Subcutaneous adipose tissue (tissue), 4 donors: ENCODE data around the gene CMTM7. TPM values are rescaled to one million over a fixed set of nuclear protein-coding genes. Genes with fewer than 3 reads are reported as not detected.

ENCODE experiments used
- CTCF ChIP-seq: fragments of 450-650 bp; IDR thresholded peaks from one replicate; pipeline ENCODE4 v1.5.1; 2016; ENCODE audit warnings: low read depth, mild to moderate bottlenecking, control low read depth, antibody characterized with exemption, moderate library complexity
- total RNA-seq, 4 donors: library from RNA; depleted of rRNA; stranded (reverse); fragments of >200 nt; gene quantifications; one replicate each; pipeline ENCODE4 v1.1.0, GENCODE V29; 2016

CMTM7 gene
- total RNA-seq, 4 donors from 2014 or later, result 12.1 to 45.9 (median 33.1) TPM

- no peak for TF ChIP-seq CTCF
Measured at GRCh38 chr3:32470362-32470761, 78.7 kb downstream of the CMTM7 start.

- no peak for TF ChIP-seq CTCF
Measured at GRCh38 chr3:32471246-32471645, 79.6 kb downstream of the CMTM7 start.

GRCh38 chr3:32474201-32474600 is 82.5 kb downstream of the CMTM7 start:
- TF ChIP-seq CTCF, result no peak

- TF ChIP-seq CTCF, result no peak
Measured at GRCh38 chr3:32480604-32481003, 89.0 kb downstream of the CMTM7 start.

GRCh38 chr3:32481791-32482631 is 90.4 kb downstream of the CMTM7 start:
- no peak for TF ChIP-seq CTCF

- no peak for TF ChIP-seq CTCF
Measured at GRCh38 chr3:32482693-32483092, 91.0 kb downstream of the CMTM7 start.

- no peak for TF ChIP-seq CTCF
Measured at GRCh38 chr3:32483772-32484171, 92.1 kb downstream of the CMTM7 start.
